Renal cortex interstitium (tissue), 11 donors: Measurements from ENCODE around the gene TTLL10. TPM values are rescaled to one million over a fixed set of nuclear protein-coding genes. Genes with fewer than 3 reads are reported as not detected.

Experiments used
- DNase-seq, 11 donors: peaks; one replicate each; pipeline ENCODE4 v3.0.0-alpha.2; 2013; ENCODE audit warnings: low read depth in 9 of 11, low spot score in 4 of 11; ENCODE audit errors: extremely low read depth in 1 of 11
- polyA plus RNA-seq, 3 donors: library from polyadenylated mRNA; unstranded; fragments of 120-200 nt; gene quantifications; one replicate each; pipeline ENCODE4 v1.2.1, GENCODE V29; 2013; ENCODE audit not compliant: insufficient read length in 3 of 3

The TTLL10 gene
- polyA plus RNA-seq, 3 donors = 0.30 to 0.88 (median 0.50) TPM

GRCh38 chr1:1247341-1247913, 73.7 kb downstream of the TTLL10 start:
- DNase-seq = no peak

Other genes starting within 250 kb of the TTLL10 start
- gene SAMD11, start 250.0 kb upstream of the TTLL10 start, polyA plus RNA-seq = 10 to 100 TPM; 38.2 to 87.0 (median 80.7) TPM
- 10 to 100 TPM; 52.0 to 64.3 (median 64.2) TPM for gene NOC2L, start 214.6 kb upstream of the TTLL10 start, polyA plus RNA-seq
- gene KLHL17, start 213.3 kb upstream of the TTLL10 start, polyA plus RNA-seq = 10 to 100 TPM in 2 of 3 donors, 1 to 10 TPM in 1; 7.7 to 14.0 (median 13.6) TPM
- under 1 TPM; 0.20 to 0.47 (median 0.40) TPM for gene PLEKHN1, start 207.4 kb upstream of the TTLL10 start, polyA plus RNA-seq
- gene PERM1, start 191.8 kb upstream of the TTLL10 start, polyA plus RNA-seq = under 1 TPM in 2 of 3 donors, not detected in 1; 0.13 to 0.14 TPM
- 10 to 100 TPM; 17.3 to 50.1 (median 39.7) TPM for gene HES4, start 173.8 kb upstream of the TTLL10 start, polyA plus RNA-seq
- 10 to 100 TPM in 2 of 3 donors, 1 to 10 TPM in 1; 9.0 to 21.7 (median 15.5) TPM for gene ISG15, start 160.4 kb upstream of the TTLL10 start, polyA plus RNA-seq
- 100 to 1,000 TPM; 188 to 295 (median 282) TPM for gene AGRN, start 153.8 kb upstream of the TTLL10 start, polyA plus RNA-seq
- under 1 TPM; 0.30 to 0.82 (median 0.39) TPM for gene RNF223, start 99.6 kb upstream of the TTLL10 start, polyA plus RNA-seq
- 10 to 100 TPM in 2 of 3 donors, 1 to 10 TPM in 1; 6.4 to 20.1 (median 14.1) TPM for gene C1orf159, start 57.8 kb upstream of the TTLL10 start, polyA plus RNA-seq
- under 1 TPM; 0.20 to 0.80 (median 0.43) TPM for gene TNFRSF18, start 32.7 kb downstream of the TTLL10 start, polyA plus RNA-seq
- gene TNFRSF4, start 40.3 kb downstream of the TTLL10 start, polyA plus RNA-seq = 1 to 10 TPM; 1.1 to 3.0 (median 2.4) TPM
- gene SDF4, start 58.1 kb downstream of the TTLL10 start, polyA plus RNA-seq = 100 to 1,000 TPM; 106 to 141 (median 132) TPM
- 10 to 100 TPM; 20.9 to 22.5 (median 21.3) TPM for gene B3GALT6, start 58.4 kb downstream of the TTLL10 start, polyA plus RNA-seq
- 10 to 100 TPM in 2 of 3 donors, 1 to 10 TPM in 1; 7.5 to 17.4 (median 12.2) TPM for gene C1QTNF12, start 72.8 kb downstream of the TTLL10 start, polyA plus RNA-seq
- gene UBE2J2, start 100.0 kb downstream of the TTLL10 start, polyA plus RNA-seq = 10 to 100 TPM; 44.5 to 58.5 (median 53.4) TPM
- 10 to 100 TPM in 1 of 3 donors, 1 to 10 TPM in 2; 3.9 to 10.5 (median 5.8) TPM for gene SCNN1D, start 106.6 kb downstream of the TTLL10 start, polyA plus RNA-seq
- 10 to 100 TPM; 22.4 to 39.1 (median 38.3) TPM for gene ACAP3, start 134.1 kb downstream of the TTLL10 start, polyA plus RNA-seq
- gene PUSL1, start 134.7 kb downstream of the TTLL10 start, polyA plus RNA-seq = 10 to 100 TPM in 2 of 3 donors, 1 to 10 TPM in 1; 4.5 to 10.4 (median 10.0) TPM
- 100 to 1,000 TPM; 107 to 159 (median 117) TPM for gene INTS11, start 150.8 kb downstream of the TTLL10 start, polyA plus RNA-seq
- gene CPTP, start 150.9 kb downstream of the TTLL10 start, polyA plus RNA-seq = 10 to 100 TPM; 10.0 to 18.0 (median 16.0) TPM
- gene TAS1R3, start 157.4 kb downstream of the TTLL10 start, polyA plus RNA-seq = under 1 TPM; 0.31 to 0.52 (median 0.47) TPM
- 10 to 100 TPM; 23.6 to 45.9 (median 42.6) TPM for gene DVL1, start 175.5 kb downstream of the TTLL10 start, polyA plus RNA-seq
- 100 to 1,000 TPM; 145 to 202 (median 196) TPM for gene MXRA8, start 184.7 kb downstream of the TTLL10 start, polyA plus RNA-seq
- gene AURKAIP1, start 201.3 kb downstream of the TTLL10 start, polyA plus RNA-seq = 10 to 100 TPM; 52.0 to 89.3 (median 86.3) TPM
- 100 to 1,000 TPM; 241 to 386 (median 255) TPM for gene CCNL2, start 225.5 kb downstream of the TTLL10 start, polyA plus RNA-seq
- gene MRPL20, start 233.4 kb downstream of the TTLL10 start, polyA plus RNA-seq = 100 to 1,000 TPM; 115 to 120 (median 120) TPM
- gene ANKRD65, start 247.4 kb downstream of the TTLL10 start, polyA plus RNA-seq = 10 to 100 TPM in 2 of 3 donors, 1 to 10 TPM in 1; 8.3 to 14.7 (median 10.6) TPM